ENCODE results near the gene TSC22D2.

- TF ChIP-seq, protein P1, sequence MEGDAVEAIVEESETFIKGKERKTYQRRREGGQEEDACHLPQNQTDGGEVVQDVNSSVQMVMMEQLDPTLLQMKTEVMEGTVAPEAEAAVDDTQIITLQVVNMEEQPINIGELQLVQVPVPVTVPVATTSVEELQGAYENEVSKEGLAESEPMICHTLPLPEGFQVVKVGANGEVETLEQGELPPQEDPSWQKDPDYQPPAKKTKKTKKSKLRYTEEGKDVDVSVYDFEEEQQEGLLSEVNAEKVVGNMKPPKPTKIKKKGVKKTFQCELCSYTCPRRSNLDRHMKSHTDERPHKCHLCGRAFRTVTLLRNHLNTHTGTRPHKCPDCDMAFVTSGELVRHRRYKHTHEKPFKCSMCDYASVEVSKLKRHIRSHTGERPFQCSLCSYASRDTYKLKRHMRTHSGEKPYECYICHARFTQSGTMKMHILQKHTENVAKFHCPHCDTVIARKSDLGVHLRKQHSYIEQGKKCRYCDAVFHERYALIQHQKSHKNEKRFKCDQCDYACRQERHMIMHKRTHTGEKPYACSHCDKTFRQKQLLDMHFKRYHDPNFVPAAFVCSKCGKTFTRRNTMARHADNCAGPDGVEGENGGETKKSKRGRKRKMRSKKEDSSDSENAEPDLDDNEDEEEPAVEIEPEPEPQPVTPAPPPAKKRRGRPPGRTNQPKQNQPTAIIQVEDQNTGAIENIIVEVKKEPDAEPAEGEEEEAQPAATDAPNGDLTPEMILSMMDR (IDR thresholded peaks at IDR 0.05): no peak
- no peak for TF ChIP-seq POLR2A (IDR thresholded peaks at IDR 0.05)
- TF ChIP-seq POLR2AphosphoS5 (IDR thresholded peaks at IDR 0.05): no peak
These were observed 23.5 kb upstream of the TSC22D2 start for GRCh38 chr3:150384296-150385212.

Data from breast epithelium (tissue), 3 donors.